Dermis microvascular lymphatic vessel endothelial cell (primary cell): ENCODE results near the gene B3GALT5. TPM values are rescaled to one million over a fixed set of nuclear protein-coding genes. Genes with fewer than 3 reads are reported as not detected.

ENCODE experiments used
- DNase-seq, 2 donors: peaks; one replicate each; pipeline versions ENCODE4 v3.0.0 to v3.0.0-alpha.2; 2010; ENCODE audit warnings: low read depth in 2 of 2
- total RNA-seq: library from RNA; depleted of rRNA; stranded (reverse); fragments of >200 nt; gene quantifications from 2 replicates; pipeline ENCODE4 v1.2.1, GENCODE V29; 2014

The B3GALT5 gene
- total RNA-seq, 1 donor from 2014 or later = not detected

DNA sequence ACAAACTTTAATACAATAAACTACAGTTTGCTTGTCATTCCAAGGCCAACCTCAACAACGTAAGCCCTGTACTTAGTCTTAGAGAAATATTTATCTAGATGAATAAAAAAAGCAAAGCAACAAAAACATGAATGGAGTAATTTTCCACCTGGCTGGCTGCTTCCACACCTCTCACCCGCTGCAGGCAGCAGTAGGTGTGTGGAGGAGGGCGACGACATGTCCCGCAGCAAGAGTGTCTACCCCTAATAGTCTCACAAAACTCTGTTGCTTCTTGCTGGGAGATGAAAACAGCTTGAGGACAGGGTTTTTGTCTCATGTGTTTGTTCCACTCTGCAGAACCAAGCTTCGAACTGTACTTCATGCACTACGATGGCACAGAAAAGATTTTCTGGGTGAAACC, 83.5 kb downstream of the B3GALT5 start:
- no peak for DNase-seq

DNA sequence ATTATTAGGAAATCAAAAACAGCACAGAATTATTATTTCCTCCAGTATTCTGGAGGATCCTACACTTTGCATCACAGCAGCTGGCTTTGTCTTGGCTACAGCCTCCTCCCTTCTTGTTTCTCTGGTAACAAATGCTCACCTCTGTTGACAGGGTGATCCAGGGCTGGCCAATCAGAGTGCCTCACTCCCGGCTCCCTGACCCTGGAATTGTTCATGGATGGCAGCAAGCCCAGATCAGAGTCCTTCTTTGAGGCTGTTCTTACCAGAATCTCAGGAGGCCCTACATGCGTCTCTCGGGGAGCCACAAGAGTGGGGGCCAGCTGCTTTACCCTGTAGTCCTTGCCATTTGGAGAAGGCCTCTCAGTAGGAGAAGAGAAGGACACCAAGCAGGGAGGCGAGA, 83.9 kb downstream of the B3GALT5 start:
- no peak for DNase-seq

DNA sequence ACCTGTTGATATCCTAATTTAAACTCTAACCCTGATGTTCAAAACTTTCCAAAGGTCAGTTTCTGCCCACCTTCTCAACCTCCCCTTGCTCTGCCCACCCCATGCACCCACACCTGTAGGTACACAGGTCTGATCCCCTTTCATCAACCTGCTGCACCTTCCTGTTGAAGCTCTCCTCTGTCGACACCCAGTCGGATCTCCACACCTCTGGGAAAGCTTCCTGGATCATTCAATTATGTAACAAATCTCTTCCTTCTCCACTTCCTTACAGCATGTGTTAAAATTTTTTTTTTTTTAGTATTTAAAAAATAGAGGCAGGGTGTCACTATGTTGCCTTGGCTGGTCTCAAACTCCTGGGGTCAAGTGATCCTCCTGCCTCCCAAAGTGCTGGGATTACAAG, 87.6 kb downstream of the B3GALT5 start:
- no peak for DNase-seq

DNA sequence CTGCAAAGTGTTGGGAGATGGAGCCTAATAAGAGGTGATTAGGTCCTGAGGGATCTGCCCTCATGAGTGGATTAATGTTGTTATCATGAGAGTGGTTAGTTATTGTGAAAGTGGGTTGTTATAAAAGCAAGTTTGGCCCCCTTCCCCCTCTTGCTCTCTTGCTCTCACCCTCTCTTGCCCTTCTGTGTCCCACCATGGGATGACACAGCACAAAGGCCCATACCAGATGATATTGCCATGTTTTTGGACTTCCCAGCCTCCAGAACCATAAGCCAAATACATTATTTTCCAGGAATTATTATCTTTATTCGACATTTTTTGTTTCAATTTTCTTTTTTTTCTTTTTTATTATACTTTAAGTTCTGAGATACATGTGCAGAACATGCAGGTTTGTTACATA, 90.8 kb downstream of the B3GALT5 start:
- no peak for DNase-seq

DNA sequence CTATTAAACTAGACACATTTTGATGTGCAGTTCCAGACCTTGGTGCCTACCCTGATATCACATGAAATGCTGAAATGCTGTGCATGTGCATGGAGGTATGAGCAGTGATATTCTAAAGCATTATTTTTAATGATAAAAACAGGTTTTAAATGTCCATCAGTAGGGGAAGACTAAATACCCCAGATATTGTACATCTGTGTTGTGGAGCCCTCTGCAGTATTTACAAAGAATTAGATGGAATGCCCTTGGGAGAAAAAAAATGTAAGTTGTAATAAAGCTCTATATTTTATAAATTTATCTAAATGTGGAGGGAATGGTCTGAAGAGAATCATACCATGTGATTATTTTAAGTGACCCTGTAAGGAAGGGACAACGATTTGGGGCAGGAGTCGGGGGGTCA, 93.1 kb downstream of the B3GALT5 start:
- no peak for DNase-seq

DNA sequence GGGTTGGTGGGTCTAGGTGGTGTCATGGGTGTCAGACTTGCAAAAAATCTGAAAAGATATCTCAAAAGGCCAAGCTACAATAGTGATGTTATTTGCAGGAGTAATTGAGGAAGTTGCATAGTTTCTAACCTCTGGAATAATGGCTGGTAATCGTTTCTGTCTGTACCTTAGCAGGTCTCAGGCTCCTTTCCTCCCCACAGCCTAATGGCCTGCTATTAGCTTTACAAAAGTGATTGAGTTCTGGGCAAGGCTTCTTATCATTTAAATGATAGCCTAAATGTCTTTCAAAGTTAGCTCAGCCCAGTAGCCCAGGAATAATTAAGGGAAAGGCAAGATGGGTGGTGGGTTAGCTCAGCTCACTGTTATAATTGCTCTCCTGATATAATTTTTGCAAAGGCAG, 94.6 kb downstream of the B3GALT5 start:
- no peak for DNase-seq

DNA sequence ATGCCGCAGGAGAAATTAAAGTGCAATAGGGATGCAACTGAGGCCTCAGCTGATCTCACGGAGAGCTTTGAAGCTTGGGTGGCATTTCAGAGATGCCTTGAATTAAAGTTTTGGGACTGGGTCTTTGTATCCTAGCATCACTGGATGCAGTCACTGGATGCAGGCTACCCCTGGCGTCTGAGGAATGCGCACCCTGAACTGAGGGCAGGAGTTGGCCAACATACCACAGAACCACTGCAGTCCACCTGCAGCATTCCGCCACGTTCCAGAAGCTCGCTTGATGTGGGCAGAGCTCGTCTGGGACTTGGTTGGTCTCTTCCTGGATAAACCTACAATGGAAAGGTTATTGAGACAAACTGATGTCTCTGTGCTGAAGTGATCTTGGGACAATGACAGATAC, 98.1 kb downstream of the B3GALT5 start:
- DNase-seq = no peak

DNA sequence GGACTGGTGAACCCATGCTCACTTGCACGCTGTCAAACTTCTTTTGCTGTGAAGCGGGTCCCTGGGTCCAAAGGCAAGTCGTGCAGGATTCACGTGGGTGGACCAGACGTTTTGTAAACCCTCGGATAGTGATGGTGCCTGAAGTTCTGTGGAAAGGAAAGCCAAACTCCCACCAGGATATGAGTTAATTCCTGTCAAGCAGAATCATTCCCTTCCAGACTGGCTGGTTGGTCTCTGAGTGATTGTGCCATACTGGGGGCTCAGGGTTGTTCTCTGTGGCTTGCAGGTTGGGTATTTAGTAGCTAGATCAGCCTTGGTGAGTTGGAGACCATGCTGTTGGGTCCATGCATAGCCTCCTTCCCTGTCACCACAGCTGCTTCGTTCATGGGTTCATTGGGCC, 99.5 kb downstream of the B3GALT5 start:
- no peak for DNase-seq

DNA sequence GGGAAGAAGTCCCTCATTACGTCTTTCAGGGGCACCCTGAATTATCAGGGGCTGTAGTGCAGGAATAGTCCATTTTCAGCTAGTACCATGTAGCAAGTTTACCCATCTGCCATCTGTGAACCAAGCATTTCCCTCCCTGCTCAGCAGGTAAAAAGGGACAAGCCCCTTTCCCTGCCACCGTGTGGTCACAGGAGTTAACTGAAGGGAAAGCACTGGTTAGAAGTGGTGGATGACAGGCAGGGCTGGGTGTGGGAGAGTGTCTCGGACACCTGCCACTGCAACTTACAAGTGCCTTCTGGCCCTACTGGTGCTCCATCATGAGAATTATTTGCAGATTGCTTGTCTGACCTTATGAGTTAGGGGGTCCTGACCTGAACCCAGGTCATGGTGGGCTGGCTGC, 100.2 kb downstream of the B3GALT5 start:
- no peak for DNase-seq

DNA sequence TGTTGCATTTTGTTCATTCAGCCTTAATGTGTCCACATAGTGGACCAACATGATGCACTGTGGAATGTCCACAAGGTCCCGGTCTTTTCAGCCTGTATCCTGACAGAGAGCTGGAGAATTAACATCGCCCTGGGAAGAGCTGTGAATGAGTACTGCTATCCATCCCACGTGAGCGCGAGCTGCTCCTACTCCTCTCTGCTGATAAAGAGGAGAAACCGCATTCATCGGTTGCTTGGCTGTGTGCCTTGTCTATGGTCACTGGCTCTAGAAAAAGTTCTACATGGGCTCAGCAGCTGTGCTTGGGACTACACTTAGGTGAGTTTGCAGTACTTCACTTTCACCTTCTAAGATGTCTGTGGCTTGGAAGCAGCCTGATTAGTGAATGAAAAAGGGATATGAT, 101.2 kb downstream of the B3GALT5 start:
- DNase-seq = no peak

DNA sequence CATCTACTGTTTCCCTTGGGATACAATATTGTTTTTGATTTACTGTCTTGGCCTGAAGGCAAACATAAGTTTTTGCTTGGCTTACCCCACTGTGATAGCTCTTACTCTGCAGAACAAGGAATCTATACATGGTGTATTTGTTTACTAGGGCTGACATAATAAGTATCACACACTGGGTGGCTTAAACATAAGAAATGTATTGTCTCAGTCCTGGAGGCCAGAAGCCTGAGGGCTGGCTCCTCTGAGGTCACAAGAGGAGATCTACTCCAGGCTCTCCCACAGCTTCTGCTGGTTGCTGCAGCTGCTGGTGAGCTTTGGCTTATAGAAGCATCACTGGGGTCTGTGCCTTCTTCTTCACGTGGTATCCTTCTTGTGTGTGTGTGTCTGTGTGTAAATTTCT, 101.6 kb downstream of the B3GALT5 start:
- DNase-seq = no peak

DNA sequence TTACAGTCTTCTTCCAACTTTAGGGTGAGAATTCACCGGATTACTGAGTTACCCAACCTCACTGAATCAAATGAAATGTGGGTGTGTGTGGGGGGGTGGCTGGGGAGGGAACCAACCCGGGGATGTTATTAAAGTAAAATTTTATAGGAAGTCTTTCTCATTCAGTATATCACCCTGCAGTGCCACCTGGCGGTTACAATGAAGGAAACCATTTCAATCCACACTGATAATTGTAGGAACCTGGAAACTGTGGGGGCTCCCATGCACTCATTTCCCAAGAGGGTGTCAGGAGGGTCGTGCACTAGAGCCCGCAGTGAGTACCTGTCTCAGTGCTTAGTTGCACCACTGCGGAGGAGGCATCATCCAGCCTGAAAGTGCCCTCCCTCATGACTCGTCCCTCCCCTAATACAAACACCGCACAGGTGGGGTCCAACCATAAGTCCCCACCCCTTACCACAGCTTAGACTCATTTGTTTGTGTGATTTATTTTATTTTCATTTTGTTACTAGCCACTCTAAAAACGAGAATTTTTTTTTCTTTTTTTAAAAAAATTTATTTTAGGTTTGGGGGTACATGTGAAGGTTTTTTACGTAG, 103.2 kb downstream of the B3GALT5 start:
- DNase-seq = peak; percentile 15 to 37

DNA sequence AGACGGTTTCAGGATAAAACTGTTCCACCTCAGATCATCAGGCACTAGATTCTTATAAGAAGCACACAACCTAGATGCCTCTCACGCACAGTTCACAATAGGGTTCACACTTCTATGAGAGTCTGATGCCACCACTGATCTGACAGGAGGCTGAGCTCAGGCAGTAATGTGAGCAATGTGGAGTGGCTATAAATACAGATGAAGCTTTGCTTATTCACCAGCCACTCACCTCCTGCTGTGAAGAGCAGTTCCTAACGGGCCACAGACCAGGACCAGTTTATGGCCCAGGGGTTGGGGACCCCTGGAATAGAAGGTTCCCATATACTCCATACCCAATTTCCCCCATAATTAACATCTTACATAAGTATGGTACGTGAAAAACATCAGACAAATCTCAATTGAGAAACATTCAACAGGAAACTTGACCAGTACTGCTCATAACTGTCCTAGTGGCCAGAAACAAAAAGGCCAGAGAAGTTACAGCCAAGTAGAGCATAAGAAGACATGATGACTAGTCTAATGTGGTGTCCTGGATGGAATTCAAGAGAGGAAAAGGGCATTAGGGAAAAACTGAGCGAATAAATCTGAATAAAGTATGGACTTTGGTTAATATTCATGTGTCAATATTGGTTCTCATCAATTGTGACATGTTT, 107.5 kb downstream of the B3GALT5 start:
- DNase-seq = no peak

DNA sequence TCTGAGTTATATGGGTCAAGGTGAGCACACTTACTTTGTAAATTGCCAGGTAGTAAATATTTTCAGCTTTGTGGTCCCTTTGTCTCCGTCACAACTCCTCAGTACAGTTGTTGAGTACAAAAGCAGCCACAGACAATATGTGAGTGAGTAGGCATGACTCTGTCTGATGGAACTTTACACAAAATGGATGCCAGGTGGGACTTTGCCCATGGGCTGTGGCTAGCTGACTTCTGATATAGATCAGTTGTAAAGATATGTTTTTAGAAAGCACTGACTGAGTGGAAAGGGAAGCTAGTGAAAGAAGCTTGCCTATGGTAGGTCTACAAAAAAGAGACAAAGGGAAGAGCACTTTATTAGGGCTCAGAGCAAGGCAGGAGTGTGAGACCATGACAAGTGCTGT, 109.1 kb downstream of the B3GALT5 start:
- DNase-seq = no peak

Other genes starting within 250 kb of the B3GALT5 start
- gene LCA5L, start 167.2 kb upstream of the B3GALT5 start, total RNA-seq = 0.26 and 0.38 TPM in 2 replicates
- gene SH3BGR, start 161.0 kb upstream of the B3GALT5 start, total RNA-seq = 0.13 and 0.51 TPM in 2 replicates
- not detected in 2 replicates for gene IGSF5, start 132.2 kb downstream of the B3GALT5 start, total RNA-seq